Suprapubic skin (tissue), 4 donors: Measurements from ENCODE around the gene CCDC88C.

Experiments used
- EP300 ChIP-seq: sonication (generic); formaldehyde crosslinking; IDR thresholded peaks from one replicate; pipeline ENCODE4 v1.6.1; 2017; ENCODE audit warnings: antibody characterized with exemption
- POLR2A ChIP-seq, 2 donors: fragments of 450-650 bp; IDR thresholded peaks; one replicate each; pipeline ENCODE4 v1.6.1; 2017; ENCODE audit warnings: antibody characterized with exemption in 2 of 2, mild to moderate bottlenecking in 2 of 2, moderate library complexity in 2 of 2
- POLR2AphosphoS5 ChIP-seq, 3 donors: sonication (generic); formaldehyde crosslinking; IDR thresholded peaks; one replicate each; pipeline ENCODE4 v1.6.1; 2017; ENCODE audit warnings: antibody characterized with exemption in 3 of 3
- TF ChIP-seq, protein P1 (sequence below), 2 donors: fragments of 200-600 bp in 1 of 2; fragments of 450-650 bp in 1 of 2; sonication (generic) in 1 of 2; IDR thresholded peaks; one replicate each; pipeline ENCODE4 v1.5.1; 2016 to 2019; ENCODE audit warnings: antibody characterized with exemption in 2 of 2, mild to moderate bottlenecking in 1 of 2, moderate library complexity in 1 of 2

DNA sequence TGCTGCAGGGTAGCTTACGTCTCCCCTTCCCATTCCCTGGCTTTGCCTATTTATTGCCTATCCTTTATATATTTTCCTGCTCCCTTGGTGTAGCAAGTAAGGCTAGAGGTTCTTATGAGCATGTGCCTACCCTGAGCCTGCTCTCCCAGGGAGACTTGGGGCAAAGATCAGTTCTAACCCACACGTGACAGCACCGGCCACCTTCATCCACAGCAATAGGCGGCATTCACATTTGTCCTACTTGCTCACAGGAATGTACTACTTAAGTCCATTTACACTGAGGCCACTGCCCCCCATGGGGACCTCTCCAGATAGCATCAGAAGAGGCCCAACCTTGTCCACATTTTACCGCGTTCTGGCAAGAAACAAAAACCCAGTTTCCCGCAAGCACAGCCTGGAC is 181.8 kb downstream of the CCDC88C start:
- TF ChIP-seq POLR2AphosphoS5 (IDR thresholded peaks at IDR 0.05) = no peak
- TF ChIP-seq, protein P1, sequence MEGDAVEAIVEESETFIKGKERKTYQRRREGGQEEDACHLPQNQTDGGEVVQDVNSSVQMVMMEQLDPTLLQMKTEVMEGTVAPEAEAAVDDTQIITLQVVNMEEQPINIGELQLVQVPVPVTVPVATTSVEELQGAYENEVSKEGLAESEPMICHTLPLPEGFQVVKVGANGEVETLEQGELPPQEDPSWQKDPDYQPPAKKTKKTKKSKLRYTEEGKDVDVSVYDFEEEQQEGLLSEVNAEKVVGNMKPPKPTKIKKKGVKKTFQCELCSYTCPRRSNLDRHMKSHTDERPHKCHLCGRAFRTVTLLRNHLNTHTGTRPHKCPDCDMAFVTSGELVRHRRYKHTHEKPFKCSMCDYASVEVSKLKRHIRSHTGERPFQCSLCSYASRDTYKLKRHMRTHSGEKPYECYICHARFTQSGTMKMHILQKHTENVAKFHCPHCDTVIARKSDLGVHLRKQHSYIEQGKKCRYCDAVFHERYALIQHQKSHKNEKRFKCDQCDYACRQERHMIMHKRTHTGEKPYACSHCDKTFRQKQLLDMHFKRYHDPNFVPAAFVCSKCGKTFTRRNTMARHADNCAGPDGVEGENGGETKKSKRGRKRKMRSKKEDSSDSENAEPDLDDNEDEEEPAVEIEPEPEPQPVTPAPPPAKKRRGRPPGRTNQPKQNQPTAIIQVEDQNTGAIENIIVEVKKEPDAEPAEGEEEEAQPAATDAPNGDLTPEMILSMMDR (IDR thresholded peaks at IDR 0.05) = no peak
- no peak for TF ChIP-seq POLR2A (IDR thresholded peaks at IDR 0.05)
- TF ChIP-seq EP300 = no peak
